Tibial nerve (tissue), 4 donors: Measurements from ENCODE around the gene EMX1. TPM values are rescaled to one million over a fixed set of nuclear protein-coding genes. Genes with fewer than 3 reads are reported as not detected.

ENCODE experiments used
- DNase-seq, 2 donors: peaks; one replicate each; pipeline ENCODE4 v3.0.0-alpha.2; 2019; ENCODE audit warnings: low spot score in 2 of 2
- H3K27ac ChIP-seq, 4 donors: fragments of 200-600 bp; sonication (generic) in 3 of 4; one replicate each; pipeline ENCODE4 v1.5.1; 2017 to 2019; ENCODE audit warnings: mild to moderate bottlenecking in 1 of 4
- H3K27me3 ChIP-seq, 2 donors: fragments of 200-600 bp; sonication (generic) in 1 of 2; one replicate each; pipeline versions ENCODE4 v1.5.1 to v1.6.0; 2017 to 2019
- H3K36me3 ChIP-seq, 3 donors: fragments of 200-600 bp; sonication (generic); one replicate each; pipeline ENCODE4 v1.5.1; 2018 to 2019
- H3K4me1 ChIP-seq, 4 donors: fragments of 200-600 bp; sonication (generic) in 3 of 4; one replicate each; pipeline ENCODE4 v1.5.1; 2017 to 2019
- H3K4me3 ChIP-seq, 4 donors: fragments of 200-600 bp; sonication (generic) in 3 of 4; one replicate each; pipeline ENCODE4 v1.5.1; 2017 to 2019; ENCODE audit warnings: mild to moderate bottlenecking in 1 of 4, moderate library complexity in 1 of 4
- H3K9me3 ChIP-seq, 4 donors: fragments of 200-600 bp; sonication (generic) in 3 of 4; one replicate each; pipeline ENCODE4 v1.5.1; 2017 to 2019
- CTCF ChIP-seq, 5 experiments: fragments of 200-600 bp in 3 of 5; fragments of 450-650 bp in 2 of 5; sonication (generic) in 3 of 5; IDR thresholded peaks; one replicate each; pipeline ENCODE4 v1.5.1; 2016 to 2019; ENCODE audit warnings: antibody characterized with exemption in 5 of 5, mild to moderate bottlenecking in 3 of 5, moderate library complexity in 2 of 5
- EP300 ChIP-seq, 2 donors: sonication (generic); formaldehyde crosslinking; IDR thresholded peaks; one replicate each; pipeline ENCODE4 v1.6.1; 2017; ENCODE audit warnings: antibody characterized with exemption in 2 of 2, mild to moderate bottlenecking in 1 of 2
- POLR2A ChIP-seq, 2 donors: fragments of 450-650 bp; IDR thresholded peaks; one replicate each; pipeline ENCODE4 v1.6.1; 2017; ENCODE audit warnings: antibody characterized with exemption in 2 of 2, mild to moderate bottlenecking in 2 of 2, moderate library complexity in 2 of 2
- WGBS, 2 donors: methylation state at CpG; one replicate each; pipeline ENCODE4 v1.1.5; 2018; 5-methylcytosine and 5-hydroxymethylcytosine counted together
- total RNA-seq, 4 donors: library from RNA; depleted of rRNA; stranded (reverse); fragments of >200 nt; gene quantifications; one replicate each; pipeline ENCODE4 v1.1.0, GENCODE V29; 2016

The EMX1 gene
- total RNA-seq, 4 donors from 2014 or later: not detected

DNA sequence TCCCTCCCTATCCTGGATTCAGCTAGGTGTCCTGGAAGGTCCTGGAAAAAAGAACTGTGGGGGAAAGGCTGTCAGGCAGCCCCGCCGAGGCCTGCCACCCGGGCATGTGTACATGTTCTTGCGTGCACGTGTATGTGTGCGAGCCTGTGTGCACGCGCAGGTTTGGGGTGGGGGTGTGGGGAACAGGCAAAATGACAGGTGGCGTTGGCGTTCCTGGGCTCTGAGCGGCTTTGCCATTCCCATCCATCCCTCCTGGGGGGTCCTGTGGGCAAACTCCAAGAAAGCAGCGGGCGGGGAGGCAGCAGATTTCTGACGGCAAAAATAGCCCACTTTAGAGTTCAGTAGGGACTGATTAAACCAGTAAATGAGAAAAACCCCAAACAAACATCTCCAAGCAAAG, 35.6 kb downstream of the EMX1 start:
- TF ChIP-seq EP300 (IDR thresholded peaks at IDR 0.05): no peak
- TF ChIP-seq POLR2A (IDR thresholded peaks at IDR 0.05): no peak
- TF ChIP-seq CTCF (IDR thresholded peaks at IDR 0.05): no peak
- H3K9me3 ChIP-seq: no peaks in the 10 kb centered on the region
- no peaks in the 10 kb centered on the region for H3K4me1 ChIP-seq
- no peaks in the 10 kb centered on the region for H3K27me3 ChIP-seq
- H3K36me3 ChIP-seq: peaks cover 0 to 53% (median 0%) of the 10 kb centered on the region in 3 donors
- no peak overlapping the region for H3K27ac ChIP-seq
- WGBS, 2 donors: 92 to 94% methylated on average over 14 of the region's 14 CpGs
- DNase-seq: no peak
- no peak overlapping the region for H3K4me3 ChIP-seq

- 95 to 100% methylated on average over 1 of the region's 1 CpG for WGBS, 2 donors
- Histone ChIP-seq H3K4me3 (no peak overlapping the region), H3K9me3 (no peaks in the 10 kb centered on the region), H3K4me1 (no peaks in the 10 kb centered on the region), H3K27me3 (no peaks in the 10 kb centered on the region), H3K27ac (no peak overlapping the region), H3K36me3 (peaks cover 0 to 57% (median 0%) of the 10 kb centered on the region in 3 donors)
- no peak for DNase-seq
- TF ChIP-seq POLR2A (IDR thresholded peaks at IDR 0.05) (no peak), CTCF (IDR thresholded peaks at IDR 0.05) (no peak), EP300 (IDR thresholded peaks at IDR 0.05) (no peak)
Observed at GRCh38 chr2:72953528-72953927, 36.2 kb downstream of the EMX1 start.

GRCh38 chr2:72953976-72954375, 36.7 kb downstream of the EMX1 start:
- Histone ChIP-seq H3K4me3 (no peak overlapping the region), H3K9me3 (no peaks in the 10 kb centered on the region), H3K27me3 (no peaks in the 10 kb centered on the region), H3K4me1 (no peaks in the 10 kb centered on the region), H3K36me3 (peaks cover 0 to 61% (median 0%) of the 10 kb centered on the region in 3 donors), H3K27ac (no peak overlapping the region)
- no peak for DNase-seq
- 78 to 94% methylated on average over 4 of the region's 4 CpGs for WGBS, 2 donors
- TF ChIP-seq EP300 (IDR thresholded peaks at IDR 0.05) (no peak), POLR2A (IDR thresholded peaks at IDR 0.05) (no peak)

GRCh38 chr2:72954376-72955227, 37.3 kb downstream of the EMX1 start:
- no peak overlapping the region for H3K27ac ChIP-seq
- H3K36me3 ChIP-seq: peaks cover 0 to 64% (median 0%) of the 10 kb centered on the region in 3 donors
- WGBS, 2 donors: 71 to 78% methylated on average over 12 of the region's 12 CpGs
- no peak for DNase-seq
- TF ChIP-seq CTCF (IDR thresholded peaks at IDR 0.05) (no peak), POLR2A (IDR thresholded peaks at IDR 0.05) (no peak), EP300 (IDR thresholded peaks at IDR 0.05) (no peak)
- H3K4me1 ChIP-seq: no peaks in the 10 kb centered on the region
- no peak overlapping the region for H3K4me3 ChIP-seq
- no peaks in the 10 kb centered on the region for H3K27me3 ChIP-seq
- no peaks in the 10 kb centered on the region for H3K9me3 ChIP-seq

DNA sequence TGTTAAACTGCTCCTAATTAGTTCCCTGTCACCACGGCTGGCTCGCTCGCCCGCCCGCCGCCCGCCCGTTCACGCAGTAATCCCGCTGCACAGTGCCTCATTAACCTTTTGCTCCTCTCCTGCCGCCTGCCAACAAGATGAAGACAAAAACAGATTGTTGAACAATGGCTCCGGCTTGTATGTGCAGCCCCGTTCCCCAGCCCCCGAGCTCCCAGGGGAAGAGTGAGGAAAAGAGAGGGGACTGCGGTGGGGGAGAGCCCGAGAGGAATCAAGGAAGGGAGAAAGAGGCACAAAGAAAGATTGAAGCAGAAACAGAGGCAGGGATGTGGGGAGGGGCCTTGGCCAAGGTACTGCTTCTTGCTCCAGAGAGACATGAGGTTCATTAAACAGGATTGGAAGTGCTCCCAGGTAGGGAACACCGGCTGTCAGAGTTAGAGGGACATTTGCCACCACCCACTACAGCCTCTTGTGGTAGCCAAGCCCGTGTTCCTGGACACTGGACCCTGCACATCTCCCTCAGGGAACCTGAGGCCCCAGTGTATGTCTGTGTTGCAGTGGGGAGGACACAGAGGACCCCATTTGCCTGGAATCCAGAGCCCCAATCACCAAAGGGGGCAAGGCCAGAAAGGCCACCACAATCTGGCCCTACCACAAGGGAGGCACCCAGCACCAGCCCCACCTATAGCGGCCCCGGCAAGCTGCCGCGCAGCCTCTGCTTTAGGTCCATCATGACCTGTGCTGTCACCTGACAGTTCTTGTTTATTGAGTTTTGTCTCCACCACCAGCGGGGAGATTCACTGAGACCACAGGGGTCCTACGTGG, 38.1 kb downstream of the EMX1 start:
- no peak for DNase-seq
- H3K4me1 ChIP-seq: no peaks in the 10 kb centered on the region

More for the DNA sequence above, 38.1 kb downstream of the EMX1 start:
- Histone ChIP-seq H3K27me3 (no peaks in the 10 kb centered on the region), H3K36me3 (peaks cover 0 to 67% (median 0%) of the 10 kb centered on the region in 3 donors), H3K9me3 (no peaks in the 10 kb centered on the region), H3K27ac (no peak overlapping the region), H3K4me3 (no peak overlapping the region)
- WGBS, 2 donors: 63 to 65% methylated on average over 24 of the region's 24 CpGs
- TF ChIP-seq EP300 (IDR thresholded peaks at IDR 0.05) (no peak), CTCF (IDR thresholded peaks at IDR 0.05) (no peak), POLR2A (IDR thresholded peaks at IDR 0.05) (no peak)
